Cortex of kidney (tissue), 1 donor: Measurements from ENCODE around the gene EHMT1.

ENCODE experiments used
- DNase-seq: peaks from one replicate; lab custom pipeline; 2025; lab: John Stamatoyannopoulos, UW

Gene EHMT1

DNA sequence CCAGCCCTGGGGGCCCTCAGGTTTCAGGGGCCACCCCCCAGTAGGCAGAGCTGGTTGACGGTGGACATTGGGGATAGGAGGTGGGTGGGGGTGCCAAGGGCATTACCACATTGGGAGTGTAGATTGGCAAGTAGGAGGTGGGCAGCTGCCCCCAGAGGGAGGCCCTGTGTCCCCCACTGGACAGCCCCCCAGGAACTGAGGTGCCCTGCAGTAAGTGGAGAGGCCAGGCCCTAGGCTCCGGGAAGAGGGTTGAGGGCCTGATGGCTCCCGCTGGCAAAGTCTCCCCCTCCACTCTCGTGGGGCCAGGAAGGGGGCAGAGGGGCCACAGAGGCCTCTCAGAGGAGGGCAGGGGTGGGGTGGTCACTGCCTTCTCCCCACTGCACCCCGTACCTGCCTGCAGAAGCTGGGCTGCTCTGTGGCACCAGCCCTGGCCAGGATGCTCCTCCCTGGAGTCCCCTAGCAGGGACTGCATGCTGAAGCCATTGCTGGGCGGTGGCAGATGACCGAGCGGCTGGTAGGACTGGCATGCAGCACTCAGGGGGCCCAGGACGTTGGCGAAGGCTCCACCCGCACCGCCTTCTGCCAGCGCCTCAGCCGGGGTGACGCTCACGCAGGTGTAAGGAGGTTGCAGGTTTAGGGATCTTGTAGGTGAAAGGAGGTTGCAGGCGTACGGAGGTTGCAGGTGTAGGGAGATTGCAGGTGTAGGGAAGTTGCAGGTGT lies 169.1 kb downstream of the EHMT1 start:
- no peak for DNase-seq

DNA sequence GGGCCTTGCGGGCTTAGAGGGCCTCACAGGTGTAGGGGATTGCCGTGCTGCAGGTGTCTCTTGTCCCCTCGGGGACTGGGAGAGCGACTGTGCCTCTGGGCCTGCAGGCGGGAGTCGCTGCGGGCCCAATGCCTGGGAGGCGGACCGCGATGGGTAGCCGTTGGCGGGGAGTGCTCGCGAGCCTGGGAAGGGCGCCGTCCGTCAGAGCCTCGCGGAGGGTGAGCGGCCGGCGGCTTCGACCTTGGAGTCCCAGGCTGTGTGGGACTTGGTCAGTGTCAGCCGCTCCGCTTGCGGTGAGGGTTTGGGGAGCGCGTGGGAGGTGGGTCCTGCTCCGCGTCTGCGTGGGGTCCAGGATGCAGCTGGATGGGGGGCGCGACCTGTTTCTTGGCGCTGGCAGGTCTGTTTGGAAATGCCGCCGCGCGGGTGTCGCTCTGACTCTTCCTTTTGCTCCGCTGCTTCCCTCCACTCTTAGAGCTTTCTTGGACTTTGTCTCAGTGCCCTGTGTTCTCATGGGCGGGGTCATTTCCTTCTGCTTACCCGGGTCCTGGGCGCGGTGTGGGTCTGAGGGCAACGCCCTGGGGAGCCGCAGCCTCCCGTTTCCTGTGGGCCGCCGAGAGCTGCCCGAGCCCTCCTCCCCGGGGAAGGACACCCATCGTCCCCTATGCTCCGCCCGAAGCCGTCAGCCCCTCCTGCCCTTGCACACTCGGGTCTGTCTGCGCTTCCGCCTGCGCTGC lies 169.9 kb downstream of the EHMT1 start:
- no peak for DNase-seq

DNA sequence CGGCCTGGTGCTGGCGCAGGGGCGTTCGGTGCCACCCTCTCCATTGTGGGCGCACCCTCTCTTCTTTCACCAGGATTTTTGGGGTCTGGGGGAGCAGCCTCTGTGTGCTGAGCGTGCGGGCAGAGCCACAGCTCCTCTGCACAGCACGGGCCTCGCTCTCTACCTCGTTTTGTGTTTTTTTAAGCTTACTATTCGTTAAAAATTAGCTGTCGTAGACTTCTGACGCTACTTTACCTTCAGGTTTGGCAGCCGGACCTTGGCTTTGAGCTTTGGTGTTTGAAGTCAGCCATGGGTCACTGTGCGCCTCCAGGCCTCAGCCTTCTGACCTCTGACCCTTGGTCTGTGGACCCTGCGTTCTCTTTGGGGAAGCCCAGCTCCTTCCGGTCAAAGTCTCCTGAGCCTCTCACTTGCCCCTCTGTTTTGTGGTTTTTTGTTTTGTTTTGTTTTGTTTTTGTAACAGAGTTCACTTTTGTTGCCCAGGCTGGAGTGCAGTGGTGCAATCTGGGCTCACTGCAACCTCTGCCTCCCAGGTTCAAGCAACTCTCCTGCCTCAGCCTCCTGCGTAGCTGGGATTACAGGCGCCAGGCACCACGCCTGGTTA lies 170.6 kb downstream of the EHMT1 start:
- DNase-seq = no peak

DNA sequence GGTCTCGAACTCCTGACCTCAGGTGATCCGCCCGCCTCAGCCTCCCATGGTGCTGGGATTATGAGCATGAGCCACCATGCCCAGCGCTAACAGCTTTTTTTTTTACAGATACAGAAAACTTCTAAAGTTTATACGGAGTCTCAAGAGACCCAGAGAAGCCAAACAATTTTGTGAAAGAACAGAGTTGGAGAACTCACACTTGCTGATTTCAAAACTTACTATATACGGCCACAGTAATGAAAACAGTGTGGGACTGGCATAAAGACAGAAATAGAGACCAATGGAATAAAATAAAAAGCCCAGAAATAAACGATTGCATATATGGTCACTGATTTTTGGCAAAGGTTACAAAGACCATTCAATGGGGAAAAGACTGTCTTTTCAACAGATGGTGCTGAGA lies 173.1 kb downstream of the EHMT1 start:
- no peak for DNase-seq

DNA sequence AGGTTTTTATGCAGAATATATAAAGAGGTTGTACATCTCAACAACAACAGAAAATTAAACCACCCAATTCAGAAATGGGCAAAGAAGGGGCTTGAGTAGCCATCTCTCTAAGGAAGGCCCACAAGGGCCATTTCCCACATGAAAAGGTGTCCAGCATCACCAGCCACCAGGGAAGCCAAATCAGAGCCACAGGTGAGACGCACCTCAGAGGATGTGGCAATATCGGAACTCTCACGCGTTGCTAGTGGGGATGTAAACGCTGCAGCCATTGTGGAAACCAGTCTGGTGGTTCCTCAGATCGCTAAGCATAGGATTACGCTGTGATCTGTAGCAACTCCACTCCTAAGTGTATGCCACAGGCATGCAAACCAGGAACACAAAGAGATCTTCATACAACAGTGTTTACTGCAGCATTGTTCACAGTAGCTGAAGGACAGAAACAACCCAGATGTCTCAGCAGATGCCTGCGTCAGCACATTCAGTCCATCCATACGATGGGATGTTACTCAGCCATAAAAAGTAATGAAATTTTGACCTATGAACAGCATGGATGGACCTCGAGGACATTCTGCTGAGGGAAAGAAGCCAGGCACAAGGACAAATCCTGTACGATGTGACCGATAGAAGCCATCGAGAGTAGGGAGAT lies 174.5 kb downstream of the EHMT1 start:
- DNase-seq = no peak

DNA sequence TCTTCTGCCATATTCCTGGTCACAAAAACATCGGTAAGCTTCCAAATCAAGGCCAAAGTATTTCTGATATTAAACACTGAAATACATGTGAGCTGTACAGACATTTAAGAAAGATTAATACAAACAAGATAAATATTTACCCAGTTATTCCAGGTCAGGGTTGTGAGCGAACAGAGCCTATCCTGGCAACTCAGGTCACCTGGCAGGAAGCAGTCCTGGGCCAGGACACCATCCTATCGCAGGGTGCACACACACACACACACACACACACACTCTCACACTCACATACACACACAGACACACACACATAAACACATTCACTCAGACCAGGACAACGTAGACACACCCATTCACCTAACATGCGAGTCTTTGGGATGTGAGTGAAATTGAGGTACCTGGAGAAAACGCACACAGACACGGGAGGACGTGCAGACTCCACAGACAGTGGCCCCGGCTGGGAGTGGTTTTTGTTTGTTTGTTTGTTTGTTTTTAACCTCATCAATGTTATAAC lies 176.4 kb downstream of the EHMT1 start:
- no peak for DNase-seq

DNA sequence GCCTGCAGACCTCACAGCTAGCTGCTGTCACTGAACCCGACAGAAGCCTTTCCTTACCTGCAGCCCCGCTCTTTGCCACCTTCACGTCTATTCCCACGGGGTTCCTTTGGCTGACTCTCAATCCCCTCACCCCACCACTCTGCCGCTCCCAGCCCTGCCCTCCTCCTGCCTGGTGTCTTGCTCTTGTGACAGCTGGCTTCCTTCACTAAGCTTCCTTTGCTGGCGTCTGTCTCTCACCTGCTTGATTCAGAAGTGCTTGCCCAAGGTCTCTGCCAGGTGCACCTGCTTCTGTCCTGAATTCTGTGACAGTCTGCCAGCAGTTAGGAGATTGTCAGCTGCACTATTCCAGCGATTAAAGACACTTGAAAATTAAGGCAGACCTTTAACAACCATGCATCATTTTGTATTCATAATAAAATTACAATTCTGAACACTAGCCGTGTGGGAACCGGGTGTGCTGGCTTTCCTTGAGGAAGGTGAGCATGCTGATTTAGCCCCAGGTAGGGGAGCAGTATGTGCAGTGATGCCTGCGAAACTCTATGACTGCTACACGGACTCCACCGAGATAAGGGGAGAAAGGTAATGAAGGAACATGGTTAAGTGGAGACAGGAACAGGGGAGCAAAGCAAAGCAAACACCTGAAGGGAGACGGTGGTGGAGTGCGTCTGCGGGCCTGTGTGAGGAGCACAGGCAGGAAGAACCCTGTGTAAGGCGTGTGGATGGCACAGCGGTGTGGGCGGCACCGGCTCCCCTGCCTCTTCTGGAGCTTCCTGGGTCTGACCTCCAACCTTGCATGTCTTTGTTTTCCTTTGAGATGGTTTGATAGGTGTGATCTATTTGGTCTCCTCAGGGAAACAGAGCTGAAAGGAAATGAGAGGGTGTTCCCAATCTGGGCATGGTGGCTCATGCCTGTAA lies 178.7 kb downstream of the EHMT1 start:
- no peak for DNase-seq

DNA sequence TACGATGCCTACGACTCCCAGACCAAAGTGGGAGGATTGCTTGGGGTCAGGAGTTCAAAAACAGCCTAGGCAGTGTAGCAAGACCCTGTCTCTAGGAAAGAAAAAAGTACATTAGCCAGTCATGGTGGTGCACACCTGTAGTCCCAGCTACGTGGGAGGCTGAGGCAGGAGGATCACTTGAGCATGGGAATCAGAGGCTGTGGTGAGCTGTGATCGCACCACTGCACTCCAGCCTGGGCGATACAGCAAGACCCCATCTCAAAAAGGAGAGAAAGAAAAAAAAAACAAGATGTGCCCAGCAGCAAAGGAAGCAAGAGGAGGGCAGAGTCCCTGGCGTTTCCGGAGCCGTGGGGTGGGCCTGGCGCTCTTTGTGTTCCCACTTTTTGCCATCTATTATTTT lies 179.3 kb downstream of the EHMT1 start:
- DNase-seq = no peak

DNA sequence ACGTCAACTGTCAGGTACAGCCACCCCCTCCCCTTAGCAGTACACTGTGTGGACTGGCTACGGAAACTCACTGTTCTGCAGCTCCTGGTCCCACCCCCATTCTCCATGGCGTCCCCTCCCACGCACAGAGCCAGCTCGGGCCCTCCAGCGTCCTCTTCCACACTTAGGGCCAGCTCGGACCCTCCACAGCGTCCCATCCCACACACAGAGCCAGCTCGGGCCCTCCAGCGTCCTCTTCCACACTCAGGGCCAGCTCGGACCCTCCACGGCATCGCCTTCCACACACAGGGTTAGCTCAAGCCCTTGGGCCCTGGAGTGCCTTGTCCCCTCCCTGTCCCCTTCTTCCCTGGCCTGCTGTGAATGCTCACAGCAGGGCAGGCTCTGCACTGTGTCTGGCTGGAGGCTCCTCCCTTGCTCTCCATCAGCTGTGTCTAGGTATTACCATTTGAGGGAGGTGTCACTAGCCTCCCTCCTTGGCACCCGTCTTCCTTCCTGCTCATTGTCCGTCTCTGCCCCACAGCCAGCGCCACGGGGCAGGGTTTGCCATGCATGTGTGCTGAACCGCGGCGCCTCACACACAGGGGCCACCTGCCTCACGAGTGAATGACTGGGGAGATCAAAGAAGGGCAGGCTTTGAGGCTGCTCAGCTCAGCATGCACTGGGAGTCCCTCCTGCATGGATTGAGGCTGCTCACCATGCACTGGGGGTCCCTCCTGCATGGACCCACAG lies 180.3 kb downstream of the EHMT1 start:
- no peak for DNase-seq

DNA sequence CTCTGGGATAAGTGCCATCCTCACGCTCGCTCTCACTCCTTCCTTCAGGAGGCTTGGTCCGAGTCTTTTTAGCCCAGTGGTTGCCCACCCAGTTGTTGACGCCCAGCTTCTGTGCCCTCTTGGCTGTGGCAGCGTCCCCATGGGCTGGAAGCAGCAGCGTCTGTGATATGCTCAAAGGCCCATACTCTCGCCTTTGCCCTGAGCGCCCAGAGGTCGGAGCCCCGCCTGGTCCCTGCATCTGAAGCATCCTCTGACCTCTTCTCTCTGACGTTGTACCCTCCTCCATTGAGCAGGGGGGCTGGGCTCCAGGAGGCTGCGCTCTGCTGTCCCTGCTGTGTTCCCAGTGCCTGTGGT lies 180.8 kb downstream of the EHMT1 start:
- DNase-seq = no peak

DNA sequence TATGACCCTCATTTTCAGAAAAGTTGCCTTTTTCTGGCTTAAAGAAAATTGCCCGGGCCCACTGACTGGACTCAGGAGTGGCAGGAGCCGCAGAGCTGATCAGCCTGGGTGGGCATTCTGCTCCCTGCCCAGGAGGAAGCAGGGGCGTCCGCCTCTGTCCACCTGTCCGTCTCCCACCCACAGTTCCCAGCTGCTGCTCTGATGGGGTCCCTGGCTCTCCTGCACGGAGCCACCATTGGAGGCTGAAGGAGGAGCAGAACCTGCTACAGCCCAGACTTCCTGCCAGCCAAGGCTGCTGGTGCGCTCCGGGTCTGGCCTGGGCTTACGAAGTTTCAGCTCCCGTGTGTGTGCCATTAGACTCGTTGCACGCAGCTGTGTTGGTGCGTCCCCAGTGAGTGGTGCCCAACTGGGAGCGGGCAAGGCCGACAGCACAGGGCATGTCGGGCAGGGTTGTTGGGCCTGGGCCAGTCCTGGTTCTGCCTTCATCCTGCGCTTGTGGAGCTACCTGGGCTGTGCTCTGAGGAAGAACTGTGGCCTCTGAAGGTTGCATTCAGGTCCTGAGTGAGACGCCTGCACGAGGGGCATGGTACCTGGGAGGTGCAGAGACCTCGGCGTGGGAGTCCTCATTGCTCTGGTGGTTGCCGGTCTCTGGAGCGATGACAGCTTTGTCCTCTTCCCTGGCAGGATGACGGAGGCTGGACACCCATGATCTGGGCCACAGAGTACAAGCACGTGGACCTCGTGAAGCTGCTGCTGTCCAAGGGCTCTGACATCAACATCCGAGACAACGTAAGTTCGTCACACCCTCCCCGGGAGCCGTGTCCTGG lies 181.6 kb downstream of the EHMT1 start:
- no peak for DNase-seq

DNA sequence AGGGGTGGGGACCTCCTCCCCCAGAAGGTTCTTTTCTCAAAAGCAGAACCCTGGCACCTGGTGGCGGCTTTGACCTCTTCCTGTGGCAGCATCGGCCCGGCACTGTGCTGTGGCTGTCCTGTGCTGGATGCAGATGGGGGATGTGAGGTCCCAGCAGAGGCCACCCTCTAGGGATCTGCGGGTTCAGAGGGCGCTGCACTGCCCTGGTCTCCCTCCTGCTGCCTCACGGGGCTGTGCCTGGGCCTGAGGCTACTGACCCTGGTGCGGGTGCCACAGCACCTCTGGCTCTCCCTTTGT lies 182.2 kb downstream of the EHMT1 start:
- DNase-seq = no peak

DNA sequence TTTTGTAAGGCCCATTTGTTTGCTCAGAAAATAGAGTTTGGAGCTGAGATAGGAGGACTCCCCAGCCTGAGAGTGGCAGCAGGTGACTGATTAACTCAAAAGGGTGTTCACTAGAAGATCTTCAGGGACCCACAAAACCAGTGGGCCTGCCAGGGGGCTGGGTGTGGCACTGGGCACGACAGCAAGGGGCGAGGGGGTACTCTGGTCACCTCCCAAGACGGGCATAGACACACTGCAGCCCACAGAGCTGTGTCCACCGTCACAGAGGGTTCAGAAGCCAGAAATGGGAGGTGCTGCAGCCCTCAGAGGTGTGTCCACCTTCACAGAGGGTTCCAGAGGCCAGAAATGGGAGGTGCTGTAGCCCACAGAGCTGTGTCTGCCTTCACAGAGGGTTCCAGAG lies 183.2 kb downstream of the EHMT1 start:
- no peak for DNase-seq

DNA sequence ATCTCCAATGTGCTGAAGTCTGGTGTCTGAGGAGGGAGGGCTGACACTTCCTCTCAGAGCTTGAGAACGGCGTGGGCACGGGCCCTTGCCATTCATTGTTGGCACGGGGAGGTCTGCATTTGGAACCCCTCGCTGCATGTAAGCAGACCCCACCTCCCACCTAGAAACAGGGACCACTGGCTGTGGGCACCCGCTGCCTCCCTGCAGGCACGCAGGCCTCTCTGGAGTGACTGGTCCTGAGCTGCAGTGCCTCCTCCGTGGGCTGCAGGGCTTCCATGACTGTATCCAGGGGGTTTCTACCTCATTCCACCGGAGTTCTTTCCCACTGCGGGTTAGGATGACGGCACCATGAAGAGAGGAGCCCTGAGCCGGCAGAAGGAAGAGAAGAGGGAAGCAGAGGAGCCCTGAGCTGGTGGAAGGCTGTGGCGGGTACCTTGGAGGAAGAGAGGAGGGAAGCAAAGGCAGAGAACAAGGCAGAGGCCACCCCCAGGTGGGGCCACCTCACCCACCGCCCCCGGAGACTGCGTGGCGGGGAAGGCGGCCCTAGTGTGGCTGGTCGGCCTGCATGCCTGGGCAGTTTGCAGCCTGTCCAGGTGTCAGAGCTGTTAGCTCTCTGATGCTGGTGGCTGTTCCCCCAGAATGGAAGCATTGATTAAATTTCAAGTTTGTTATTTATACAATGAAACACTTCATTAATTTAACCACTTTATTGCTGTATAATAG lies 183.9 kb downstream of the EHMT1 start:
- no peak for DNase-seq

DNA sequence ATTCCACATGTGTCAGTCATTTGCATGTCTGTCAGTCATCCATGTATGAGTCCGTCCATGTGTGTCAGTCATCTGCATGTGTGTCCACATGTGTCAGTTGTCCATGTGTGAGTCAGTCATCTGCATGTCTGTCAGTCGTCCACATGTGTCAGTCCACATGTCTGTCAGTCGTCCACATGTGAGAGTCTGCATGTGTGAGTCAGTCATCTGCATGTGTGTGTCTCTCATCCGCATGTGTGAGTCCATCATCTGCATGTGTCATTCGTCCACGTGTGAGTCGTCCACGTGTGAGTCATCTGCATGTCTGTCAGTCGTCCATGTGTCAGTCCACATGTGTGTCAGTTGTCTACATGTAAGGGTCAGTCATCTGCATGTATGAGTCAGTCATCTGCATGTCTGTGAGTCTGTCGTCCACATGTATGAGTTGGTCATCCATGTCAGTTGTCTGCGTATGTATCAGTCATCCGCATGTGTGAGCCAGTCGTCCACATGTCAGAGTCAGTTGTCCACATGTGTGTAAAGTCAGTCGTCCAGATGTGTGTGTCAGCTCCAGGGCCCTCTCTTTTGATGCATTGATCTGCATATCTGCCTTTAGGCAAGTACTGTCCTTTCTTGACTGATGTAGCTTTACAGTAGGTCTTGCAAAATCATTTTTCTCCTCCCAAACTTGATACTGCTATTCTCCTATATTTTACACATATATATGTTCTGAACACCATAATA lies 186.3 kb downstream of the EHMT1 start:
- DNase-seq = no peak

DNA sequence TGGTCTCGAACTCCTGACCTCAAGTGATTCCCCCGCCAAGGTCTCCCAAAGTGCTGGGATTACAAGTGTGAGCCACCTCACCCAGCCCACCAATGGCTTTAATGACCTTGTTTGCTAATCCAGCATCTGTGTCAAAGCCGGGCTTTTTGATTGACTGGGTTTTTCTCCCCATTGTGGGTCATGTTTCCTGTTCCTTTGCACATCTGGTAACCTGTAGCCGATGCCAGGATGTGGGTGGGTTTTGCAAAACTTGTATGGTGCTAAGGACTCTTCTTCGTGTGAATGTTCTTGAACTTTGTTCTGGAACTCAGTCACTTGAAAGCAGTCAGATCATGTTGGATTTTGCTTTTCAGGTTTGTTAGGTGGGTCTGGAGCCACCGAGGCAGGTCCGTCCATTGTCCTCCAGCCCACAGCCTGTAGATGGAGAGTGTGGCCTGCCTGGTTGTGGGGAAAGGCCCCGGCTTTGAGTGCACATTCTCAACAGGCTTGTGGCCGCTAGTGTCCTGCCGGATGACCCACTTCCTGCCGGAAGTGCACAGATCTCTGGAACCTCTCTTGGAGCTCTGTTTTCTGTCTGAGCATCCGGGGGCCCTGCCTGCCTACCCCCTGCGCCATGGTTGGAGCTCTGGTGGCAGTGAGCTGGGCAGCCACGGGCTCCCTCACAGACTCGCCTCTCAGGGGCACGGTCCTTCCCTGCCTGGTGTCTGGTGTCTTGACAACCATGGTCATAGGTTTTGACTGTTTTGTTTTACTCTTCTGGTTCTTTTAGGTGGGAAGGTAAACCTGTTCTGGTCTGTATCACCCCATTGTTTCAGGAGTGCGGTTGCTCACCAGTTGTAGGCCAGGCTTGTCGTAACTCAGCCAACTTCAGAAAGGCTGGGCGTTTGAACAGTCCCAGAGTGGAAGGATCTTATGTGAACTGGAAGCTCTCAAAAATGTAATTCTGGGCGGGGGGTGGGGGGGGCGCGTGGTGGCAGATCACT lies 189.2 kb downstream of the EHMT1 start:
- no peak for DNase-seq

DNA sequence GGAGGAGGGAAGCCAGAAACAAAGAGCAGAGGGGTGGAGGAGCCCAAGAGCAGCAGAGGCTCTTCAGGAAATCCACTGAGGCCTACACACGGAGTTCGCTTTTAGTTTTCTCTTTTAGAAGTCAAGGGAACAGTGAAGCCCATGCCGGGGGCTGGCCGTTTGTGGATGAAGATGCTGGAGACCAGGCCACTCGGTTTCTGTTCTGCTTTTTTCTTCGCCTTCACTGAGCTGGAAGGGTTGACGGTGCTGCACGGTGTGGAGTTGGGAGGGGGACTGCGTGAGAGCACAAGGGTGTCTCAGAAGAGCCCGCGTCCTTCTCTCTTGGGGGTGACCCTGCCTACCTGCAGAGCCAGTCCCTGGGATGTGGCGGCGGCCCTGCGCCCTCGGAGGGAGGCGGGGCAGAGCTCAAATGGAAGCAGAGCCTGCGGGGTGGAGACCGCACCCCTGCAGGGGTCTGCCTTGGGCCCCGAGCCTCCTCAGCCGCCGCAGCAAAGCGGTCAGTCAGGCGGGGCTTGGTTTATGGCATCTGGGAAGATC lies 190.3 kb downstream of the EHMT1 start:
- DNase-seq = no peak
